HG03460 (cell line): Measurements from ENCODE around the gene DDX54.
"Not testable (repeated sequence)": the region's sequence is repeated elsewhere in the genome, so short reads cannot be mapped to it uniquely, and the experiment has no call there.

Experiments used
- ATAC-seq: cut with Tn5 transposase; IDR thresholded peaks from one replicate; pipeline ENCODE4 v1.9.1; 2021; ENCODE audit not compliant: unreplicated experiment

DDX54 gene

DNA sequence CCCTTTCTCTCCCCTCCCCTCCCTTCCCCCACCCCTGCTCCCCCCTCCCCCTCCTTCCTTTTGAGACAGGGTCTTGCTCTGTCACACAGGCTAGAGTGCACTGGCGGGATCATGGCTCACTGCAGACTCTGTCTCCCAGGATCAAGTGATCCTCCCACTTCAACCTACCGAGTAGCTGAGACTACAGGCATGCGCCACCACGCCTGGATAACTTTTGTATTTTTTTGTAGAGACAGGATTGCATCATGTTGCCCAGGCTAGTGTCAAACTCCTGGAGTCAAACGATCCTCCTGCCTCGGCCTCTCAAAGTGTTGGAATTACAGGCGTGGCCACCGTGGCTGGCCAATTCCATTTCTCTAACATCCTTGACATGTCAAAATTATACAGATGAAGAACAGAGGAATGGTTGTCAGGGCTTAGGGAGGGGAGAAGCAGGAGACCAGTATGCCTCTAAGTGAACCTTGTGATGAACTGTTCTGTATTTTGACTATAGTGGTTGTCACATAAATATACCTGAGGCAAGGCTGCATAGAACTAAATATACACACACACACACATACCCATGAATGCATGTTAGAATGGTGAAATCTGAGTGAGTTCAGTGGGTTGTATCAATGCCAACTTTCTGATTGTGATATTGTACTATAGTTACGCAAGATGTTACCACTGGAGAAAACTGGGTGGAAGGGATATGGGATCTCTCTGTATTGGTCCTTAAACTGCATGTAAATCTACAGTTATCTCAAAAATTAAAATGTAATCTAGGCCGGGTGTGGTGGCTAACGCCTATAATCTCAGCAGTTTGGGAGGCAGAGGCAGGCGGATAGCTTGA is 39.3 kb downstream of the DDX54 start:
- ATAC-seq: no peak

DNA sequence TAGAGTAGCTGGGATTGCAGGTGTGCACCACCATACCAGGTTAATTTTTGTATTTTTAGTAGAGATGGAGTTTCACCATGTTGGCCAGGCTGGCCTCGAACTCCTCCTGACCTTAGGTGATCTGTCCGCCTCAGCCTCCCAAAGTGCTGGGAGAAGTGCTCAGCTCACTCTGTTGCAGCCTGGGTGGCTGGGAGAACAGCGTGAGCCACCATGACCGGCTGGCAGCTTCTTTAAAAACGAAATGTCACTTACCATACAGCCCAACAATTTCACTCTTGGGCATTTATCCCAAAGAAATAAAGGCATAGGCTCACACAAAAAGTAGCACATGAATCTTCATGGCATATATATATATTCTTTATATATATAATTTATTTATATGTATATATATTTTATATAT is 40.5 kb downstream of the DDX54 start:
- no peak for ATAC-seq

DNA sequence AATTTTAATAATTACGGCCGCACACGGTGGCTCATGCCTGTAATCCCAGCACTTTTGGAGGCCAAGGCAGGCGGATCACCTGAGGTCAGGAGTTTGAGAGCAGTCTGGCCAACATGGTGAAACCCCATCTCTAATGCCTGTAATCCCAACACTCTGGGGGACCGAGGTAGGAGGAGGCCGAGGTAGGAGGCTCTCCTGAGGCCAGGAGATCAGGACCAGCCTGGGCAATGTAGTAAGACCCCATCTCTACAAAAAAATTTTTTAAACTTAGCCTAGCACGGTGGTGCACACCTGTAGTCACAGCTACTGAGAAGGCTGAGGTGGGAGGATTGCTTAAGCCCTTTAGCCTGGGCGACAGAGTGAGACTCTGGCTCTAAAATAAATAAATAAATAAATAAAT is 41.3 kb downstream of the DDX54 start:
- ATAC-seq: no peak

DNA sequence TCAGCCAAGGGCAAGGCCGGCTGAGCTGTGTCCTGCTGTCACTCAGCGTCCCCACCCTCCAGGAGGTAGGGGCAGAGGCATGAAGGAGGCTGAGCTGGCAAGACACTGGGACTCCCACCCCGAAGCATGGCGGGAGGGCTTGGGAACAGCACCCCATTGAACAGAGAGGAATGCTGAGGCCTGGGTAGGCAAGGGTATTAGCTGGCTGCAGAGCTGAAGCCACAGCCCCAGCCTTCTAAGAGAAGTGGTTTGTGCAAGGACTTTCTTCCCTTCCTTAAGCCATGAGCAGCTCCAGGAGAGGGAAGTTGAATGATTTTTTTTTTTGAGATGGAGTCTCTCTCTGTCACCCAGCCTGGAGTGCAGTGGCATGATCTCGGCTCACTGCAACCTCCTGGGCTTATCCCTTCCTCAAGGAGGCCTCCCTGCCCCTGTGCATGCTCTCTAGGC is 42.4 kb downstream of the DDX54 start:
- ATAC-seq: no peak

DNA sequence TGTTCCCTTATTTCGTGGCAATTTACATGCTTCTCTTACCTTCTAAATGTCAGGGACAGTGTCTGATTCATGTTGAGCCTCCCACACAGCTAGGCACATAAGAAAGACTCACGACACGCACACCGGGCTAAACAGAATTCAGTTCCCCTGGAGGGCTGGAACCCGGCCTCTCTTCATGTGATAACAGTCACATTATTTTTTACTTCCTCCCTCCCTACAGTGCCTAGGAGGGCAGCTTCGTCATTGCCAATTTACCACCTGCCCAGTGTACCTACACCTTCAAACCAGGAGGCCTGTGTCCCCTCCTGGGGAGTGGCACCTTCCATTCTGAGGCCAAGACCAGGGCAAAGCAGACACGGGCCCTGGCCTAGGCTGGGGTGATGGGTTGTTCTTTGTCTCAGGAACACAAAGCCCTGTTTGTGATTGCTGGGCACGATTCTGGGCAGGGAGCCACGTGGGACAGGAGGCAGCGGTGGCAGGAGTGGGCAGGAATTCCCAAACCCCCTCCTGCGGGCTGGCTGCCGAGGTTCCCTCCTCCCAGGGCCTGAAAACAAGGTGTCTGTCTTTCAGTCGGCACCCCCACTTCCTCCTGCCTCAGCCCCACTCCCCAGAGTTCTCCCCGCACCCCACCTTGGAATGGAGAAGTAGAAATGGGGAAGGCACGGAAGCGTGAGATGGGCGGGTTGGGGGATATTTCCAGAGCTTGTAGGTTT is 42.9 kb downstream of the DDX54 start:
- ATAC-seq: no peak

DNA sequence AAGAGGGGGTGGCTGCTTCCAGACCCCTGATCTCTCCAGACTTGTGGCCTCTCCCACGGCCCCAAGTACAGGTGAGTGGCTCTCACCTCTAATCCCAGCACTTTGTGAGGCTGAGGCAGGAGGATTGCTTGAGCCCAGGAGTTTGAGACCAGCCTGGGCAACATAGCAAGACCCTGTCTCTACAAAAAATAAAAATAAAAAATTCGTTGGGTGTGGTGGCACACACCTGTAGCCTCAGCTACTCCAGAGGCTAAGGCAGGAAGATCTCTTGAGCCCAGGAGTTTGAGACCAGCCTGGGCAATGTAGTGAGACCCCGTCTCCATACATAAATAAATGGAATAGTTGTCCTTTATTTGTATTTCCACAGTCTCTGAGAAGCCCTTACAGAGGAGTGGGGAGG is 43.6 kb downstream of the DDX54 start:
- ATAC-seq: not testable (repeated sequence)

DNA sequence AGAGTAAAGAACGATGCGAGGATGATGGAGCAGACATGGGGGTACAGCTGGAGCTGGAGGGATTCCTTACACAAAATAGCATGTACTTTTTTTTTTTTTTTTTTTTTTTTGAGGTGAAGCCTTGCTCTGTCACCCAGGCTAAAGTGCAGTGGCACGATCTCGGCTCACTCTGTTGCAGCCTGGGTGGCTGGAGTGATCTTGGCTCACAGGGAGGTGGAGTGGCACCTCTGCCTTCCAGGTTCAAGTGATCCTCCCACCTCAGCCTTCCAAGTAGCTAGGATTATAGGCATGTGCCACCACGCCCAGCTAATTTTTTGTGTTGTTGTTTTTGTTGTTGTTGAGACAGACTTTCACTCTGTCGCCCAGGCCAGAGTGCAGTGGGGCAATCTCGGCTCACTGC is 44.6 kb downstream of the DDX54 start:
- no peak for ATAC-seq

DNA sequence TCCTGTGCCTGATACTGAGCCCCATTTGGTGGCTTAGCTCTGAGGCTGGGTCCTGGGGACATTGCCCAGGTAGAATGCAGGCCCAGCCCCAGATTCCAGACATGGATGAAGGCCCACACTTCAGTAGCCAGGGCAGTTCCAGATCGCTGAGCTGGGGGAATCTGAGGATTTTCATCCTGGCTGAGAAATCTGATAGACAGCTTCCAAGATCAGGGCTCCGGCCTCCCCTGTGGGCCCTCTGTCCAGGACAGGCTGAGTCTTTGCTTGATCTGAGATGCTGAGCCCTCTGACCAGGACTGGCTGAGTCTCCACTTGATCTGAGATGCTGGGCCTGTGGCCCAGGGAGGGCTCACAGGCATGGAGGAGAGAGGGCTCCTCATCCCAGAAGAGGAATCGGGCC is 46.5 kb downstream of the DDX54 start:
- ATAC-seq: no peak

DNA sequence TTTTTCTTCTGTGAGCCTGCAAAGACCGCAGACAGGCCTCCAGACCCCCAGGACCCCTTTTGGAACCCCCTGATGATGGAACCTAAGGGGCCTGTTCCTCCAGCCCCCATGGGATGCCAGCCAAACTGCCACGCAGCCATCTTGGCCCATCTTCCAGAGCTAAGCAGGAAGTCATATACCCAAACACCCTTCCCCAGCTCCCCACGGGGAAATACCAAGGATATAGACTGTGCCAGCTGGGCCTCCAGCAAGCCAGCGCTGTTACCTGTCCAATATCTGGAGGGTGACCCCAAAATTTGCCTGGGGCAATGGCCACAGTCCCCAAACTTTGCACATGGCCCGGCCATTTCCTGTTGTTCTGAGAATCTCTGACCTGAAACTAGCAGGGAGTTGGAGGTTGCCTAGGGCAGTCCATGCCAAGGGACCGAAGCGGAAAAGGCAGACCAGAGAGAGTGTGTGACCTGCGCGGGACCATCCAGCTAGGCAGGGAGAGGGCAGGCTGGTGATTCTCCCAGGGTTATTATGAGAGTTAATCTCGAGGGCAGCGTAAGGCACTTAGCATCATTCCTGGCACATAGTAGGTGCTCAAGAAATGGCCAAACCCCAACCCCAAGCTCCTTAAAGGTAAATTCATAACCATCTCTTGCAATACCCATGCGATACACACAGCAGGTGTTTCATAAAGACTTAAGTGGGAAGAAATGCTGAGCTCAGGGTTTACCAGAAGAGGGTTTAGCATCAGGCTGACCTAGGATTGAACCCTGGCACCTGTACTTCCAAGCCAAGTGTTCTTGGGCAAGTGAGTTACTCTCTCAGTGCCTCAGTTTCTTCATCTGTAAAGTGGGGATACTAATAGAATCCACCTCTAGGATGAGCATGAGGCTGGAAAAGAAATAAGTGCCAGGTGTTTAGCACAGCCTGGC is 47.2 kb downstream of the DDX54 start:
- no peak for ATAC-seq

DNA sequence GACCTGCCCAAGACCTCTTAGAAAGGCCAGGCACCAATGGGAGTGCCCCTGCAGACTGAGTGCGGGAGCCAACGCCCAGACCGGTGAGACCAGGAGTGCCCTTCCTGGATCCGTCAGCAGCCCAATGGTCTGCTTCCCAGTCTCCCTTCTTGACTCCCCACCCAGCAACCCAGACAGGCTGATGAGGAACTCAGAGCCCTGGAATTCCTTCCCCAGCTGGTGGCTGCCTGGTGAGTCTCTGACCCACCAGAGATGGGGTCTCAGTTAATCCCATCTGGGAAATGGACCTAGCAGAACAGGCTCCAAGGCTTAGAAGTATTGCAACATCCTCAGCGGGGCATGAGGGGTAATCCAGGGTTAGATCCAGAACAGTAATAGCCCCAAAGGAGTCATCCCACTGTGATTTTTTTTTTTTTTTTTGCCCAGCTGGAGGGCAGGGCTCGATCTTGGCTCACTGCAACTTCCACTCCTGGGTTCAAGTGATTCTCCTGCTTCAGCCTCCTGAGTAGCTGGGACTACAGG is 48.2 kb downstream of the DDX54 start:
- no peak for ATAC-seq

DNA sequence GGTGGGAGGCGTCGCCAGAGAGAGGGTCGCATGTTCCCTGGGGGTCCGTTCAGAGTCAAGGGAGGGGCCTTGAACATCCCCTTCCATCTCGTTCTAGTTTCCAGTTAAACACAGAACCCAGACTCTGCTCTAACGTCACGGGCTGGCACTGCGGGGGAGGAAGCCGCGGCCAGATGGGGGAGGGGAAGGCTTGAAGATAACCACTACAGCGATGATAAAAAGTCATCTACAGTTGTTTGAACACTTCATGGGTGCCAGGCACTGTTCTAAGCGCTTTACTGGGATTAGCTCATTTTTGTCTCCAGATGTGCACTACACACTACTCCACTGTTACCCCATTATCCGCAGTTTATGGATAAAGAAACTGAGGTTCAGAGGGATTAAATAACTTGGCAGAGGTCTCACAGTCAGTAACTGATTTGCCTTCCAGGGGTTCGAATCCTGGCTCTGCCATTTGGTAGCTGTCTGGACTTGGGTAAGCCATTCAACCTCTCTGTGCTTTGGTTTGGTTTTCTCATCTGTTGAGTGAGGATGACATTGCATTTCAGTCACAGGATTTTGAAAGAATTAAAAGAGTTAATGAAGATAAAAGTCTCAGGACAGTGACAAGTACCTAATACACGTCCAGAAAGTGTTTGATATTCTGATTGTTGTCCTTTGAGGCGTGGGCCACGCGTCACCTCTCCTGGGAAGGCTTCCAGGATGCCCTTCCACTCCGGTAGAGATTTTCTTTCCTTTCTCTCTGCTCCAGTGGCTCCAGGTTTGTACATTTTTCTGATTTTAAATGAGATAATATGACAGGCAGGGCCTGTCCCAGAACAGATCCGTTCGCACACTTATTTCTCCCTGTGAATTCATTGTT is 48.9 kb downstream of the DDX54 start:
- no peak for ATAC-seq

DNA sequence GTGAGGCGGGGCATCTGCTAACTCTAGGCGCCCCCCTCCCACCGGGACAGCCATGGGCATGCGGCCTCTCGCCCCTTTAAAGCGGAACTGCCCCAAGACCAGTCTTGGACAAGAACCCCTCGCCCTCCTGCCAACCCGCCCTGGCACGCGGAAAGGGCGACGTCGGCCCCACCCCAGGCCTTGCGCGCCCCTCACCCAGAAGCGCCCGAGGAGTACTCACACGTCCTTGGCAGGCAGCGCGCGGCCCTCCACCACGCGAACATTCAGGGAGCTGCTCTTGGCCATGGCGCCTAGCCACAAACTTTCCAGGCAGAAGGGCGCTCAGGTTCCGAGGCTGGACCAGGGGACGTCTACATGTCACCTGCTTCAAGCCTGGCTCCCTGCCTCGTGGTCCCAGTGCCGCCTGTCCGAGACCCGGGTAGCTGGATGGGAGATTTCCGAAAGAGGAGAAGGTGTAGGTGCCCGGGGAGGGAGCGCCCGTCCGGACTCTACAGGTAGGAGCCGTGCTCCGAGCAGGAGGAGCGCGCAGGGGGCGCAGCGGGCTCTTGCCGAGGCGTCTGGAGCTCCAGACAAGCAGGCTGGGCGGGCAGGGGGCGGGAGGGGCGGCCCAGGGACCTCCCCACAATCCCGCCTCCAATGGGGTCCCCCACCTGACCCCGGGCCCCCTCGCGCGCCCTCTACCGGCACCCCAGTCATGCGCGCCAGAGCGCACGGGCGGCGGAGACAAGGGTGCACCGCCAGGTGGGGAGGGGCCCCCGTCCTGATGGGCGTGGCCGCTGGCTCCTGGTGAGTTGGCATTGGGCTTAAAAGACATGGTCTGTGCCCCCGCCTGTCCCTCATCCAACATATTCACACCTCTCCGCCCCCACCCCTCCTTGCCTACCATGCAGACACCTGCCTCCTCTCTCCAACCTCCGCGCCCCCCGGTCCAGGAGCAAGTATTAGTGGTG is 49.8 kb downstream of the DDX54 start, which contains the start of gene RASAL1:
RASAL1 (minus strand) TSS at position 584 of the 950 bp plus-strand sequence; CDS start at position 285, 299 bp downstream.
- no peak for ATAC-seq

DNA sequence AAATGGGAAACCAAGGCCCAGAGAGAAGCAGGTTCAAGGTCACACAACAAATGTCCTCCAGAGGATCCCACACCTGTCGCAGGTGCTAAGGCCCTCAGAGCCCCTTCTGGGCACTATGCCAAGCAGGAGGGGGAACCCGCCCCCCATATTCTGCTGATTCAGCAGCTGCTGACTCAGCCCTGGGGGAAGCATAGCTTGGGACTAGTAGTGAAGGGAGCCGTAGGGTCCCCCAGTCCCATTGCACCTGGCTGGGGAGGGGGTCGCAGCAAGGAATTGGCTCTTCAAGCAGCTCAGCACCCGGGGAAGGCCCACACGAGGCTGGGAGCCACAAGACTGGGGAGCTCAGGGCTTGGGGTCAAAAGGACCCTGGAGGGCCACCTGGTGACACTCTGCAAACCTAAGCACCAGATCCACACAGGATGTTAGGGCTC is 50.7 kb downstream of the DDX54 start:
- no peak for ATAC-seq

DNA sequence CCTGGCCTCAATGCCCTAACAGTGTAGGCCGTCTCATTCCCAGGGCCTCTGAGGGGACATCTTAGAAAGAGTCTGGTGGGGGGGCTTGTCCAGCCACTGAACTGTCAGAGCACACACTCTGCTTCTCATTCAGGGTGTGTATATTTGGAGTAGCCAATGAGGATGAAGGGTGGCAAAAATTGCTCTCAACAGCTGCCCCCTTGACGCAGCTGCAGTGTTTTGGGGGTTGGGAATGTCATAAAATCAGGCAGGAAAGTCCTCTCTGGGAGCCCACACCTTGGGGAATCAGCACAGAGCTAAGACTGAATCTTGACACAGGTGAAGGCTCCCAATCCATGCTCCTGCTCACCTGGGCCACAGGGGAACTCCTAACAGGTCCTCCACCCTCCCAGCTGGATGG is 51.2 kb downstream of the DDX54 start:
- ATAC-seq: no peak

DNA sequence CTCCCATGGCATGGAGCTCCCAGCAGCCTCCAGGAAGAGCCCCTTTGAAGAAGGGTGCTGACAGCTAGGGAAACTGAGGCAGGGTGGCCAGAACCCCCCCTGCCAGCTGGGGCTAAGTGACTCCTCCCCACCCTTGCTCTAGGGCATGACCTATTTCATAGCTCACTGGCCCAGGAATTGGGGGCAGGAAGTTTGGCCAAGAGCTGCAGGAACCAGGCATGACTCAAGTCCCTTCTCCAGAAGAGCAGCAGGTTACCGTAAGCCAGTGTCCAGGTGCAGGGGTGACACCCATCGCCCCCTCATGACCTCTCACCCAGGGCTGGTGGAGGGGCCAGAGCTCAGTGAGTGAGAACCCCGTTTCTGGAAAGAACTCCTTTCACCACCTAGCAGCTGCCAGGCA is 51.6 kb downstream of the DDX54 start:
- ATAC-seq: no peak

DNA sequence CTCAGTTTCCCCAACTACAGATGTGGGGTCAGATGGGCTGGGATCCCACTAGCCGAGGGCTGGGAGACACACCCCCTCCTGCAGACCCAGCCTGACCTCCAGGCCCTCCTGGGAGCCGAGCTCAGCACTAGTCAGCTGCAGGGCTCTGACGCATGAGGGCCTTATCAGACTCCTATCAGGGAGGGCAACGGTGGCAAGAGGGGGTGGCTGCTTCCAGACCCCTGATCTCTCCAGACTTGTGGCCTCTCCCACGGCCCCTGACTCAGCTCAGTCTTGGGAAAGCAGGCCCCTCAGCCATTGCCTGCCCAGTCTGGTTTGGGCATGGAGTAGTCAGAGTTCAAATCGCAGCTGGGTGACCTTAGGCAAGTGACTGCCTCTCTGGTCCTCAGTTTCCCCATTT is 52.2 kb downstream of the DDX54 start:
- no peak for ATAC-seq

DNA sequence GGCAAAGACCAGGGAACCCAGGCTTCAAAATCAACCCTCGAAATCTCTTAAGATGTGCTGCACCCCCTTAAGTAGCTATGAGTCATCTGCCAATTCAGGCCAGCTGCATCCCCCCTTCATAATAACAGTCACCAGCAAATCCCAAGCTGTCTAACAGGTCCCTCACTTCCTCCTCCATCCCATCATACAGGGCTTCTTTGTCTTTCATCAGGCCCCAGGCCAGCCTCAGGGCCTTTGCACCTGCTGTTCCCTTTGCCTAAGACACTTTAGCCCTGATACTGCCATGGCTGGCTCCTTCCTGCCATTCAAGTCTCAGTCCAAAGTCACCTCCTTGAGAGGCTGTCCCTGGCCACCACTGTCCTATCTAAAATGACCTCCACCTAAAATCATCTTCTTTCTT is 53.7 kb downstream of the DDX54 start:
- ATAC-seq: no peak

DNA sequence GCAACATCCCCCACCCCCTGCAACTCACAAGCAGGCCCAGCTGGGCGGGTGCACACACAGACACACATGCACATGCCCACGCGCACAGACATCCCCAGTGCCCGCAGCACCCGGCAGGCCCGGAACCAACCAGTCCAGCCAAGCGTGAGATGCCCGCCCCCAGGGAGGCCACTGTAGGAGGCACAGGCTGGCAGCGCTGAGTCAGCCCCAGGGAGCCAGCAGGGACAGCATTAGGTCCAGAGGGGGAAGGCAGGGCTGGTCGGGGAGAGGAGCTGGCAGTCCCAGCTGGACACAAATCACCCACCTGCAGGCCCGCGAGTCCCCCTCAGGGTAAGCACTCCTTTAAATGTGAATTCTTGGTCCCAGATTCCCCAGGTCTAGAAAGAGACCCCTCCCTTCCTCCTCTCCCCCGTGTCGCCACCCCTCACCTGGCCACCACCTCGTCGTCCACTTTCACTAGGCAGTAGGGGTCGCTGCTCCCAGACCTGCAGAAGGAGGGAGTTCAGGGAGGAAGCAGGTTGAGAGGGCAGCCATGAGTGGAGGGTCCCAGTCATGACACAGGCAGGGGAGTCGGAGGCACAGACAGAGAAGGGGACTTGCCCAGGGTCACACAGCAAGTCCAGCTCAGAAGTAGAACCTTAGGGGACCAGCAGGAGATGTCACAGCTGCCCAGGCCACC is 54.7 kb downstream of the DDX54 start:
- ATAC-seq: no peak
